H1 (cell line): ENCODE measurements around the gene SLC22A23. TPM values are rescaled to one million over a fixed set of nuclear protein-coding genes. Genes with fewer than 3 reads are reported as not detected.

Source experiments
- CTCF ChIA-PET: fragments of 300-600 bp; sonication (Branson Sonifier 250); formaldehyde crosslinking; loops from one replicate; lab custom pipeline; 2021; ENCODE audit not compliant: partially characterized antibody; lab: Charles Lee
- POLR2A ChIA-PET: fragments of 300-600 bp; sonication (Branson Sonifier 250); formaldehyde crosslinking; loops from one replicate; lab custom pipeline; 2021; ENCODE audit warnings: inconsistent platforms; ENCODE audit not compliant: partially characterized antibody; lab: Charles Lee
- DNase-seq, 2 experiments: peaks; one replicate each; pipeline versions ENCODE4 v3.0.0 to v3.0.0-alpha.2; 2010 to 2022; ENCODE audit warnings: low spot score in 2 of 2, low read depth in 1 of 2, mixed read lengths in 1 of 2
- FAIRE-seq: peaks from 2 replicates; lab custom pipeline; 2011; peaks lifted over from hg19 to GRCh38; lab: Jason Lieb, UNC
- H2AFZ ChIP-seq: 2 replicates; pipeline ENCODE4 v1.8.1; 2012; ENCODE audit warnings: low read length, inconsistent platforms
- H2AK5ac ChIP-seq: 2 replicates; pipeline ENCODE4 v1.6.1; 2013; ENCODE audit warnings: low read depth, low read length
- H2BK120ac ChIP-seq: replicated peaks from 2 replicates; pipeline ENCODE3; 2013; ENCODE audit warnings: low read depth, low read length, inconsistent platforms
- H2BK12ac ChIP-seq: 2 replicates; pipeline ENCODE4 v1.6.1; 2013; ENCODE audit warnings: low read depth, low read length
- H2BK15ac ChIP-seq: 2 replicates; pipeline ENCODE4 v1.6.1; 2013; ENCODE audit warnings: low read length
- H2BK20ac ChIP-seq: 2 replicates; pipeline ENCODE4 v1.6.1; 2013; ENCODE audit warnings: low read length
- H2BK5ac ChIP-seq: 2 replicates; pipeline ENCODE4 v1.6.1; 2013; ENCODE audit warnings: low read depth, low read length
- H3K14ac ChIP-seq: 2 replicates; pipeline ENCODE4 v1.6.1; 2013; ENCODE audit warnings: inconsistent platforms; ENCODE audit not compliant: insufficient read length
- H3K18ac ChIP-seq: 2 replicates; pipeline ENCODE4 v1.6.1; 2013; ENCODE audit warnings: low read length; ENCODE audit errors: extremely low read depth
- H3K23ac ChIP-seq: 2 replicates; pipeline ENCODE4 v1.6.1; 2013; ENCODE audit warnings: inconsistent platforms; ENCODE audit not compliant: insufficient read length
- H3K23me2 ChIP-seq: 2 replicates; pipeline ENCODE4 v1.6.1; 2013; ENCODE audit warnings: low read depth, low read length
- H3K27ac ChIP-seq: 2 replicates; pipeline ENCODE4 v1.6.1; 2011; ENCODE audit warnings: low read depth, low read length, inconsistent platforms
- H3K27me3 ChIP-seq, 4 experiments: replicated peaks in 1 of 4; 1 replicate in 1 of 4; 2 replicates in 3 of 4; pipeline versions ENCODE4 v1.6.1 to v1.8.1; 2011 to 2013; ENCODE audit warnings: low read length in 3 of 4, mild to moderate bottlenecking in 3 of 4, inconsistent platforms in 2 of 4, mixed read lengths in 2 of 4, moderate library complexity in 1 of 4; ENCODE audit not compliant: control insufficient read depth in 3 of 4, insufficient read depth in 3 of 4; ENCODE audit errors: extremely low read depth in 1 of 4
- H3K36me3 ChIP-seq, 4 experiments: 2 replicates each; pipeline versions ENCODE4 v1.6.1 to v1.8.1; 2011 to 2013; ENCODE audit warnings: mild to moderate bottlenecking in 4 of 4, low read length in 3 of 4, moderate library complexity in 2 of 4, control low read depth in 1 of 4, inconsistent platforms in 1 of 4; ENCODE audit not compliant: insufficient read depth in 4 of 4, control insufficient read depth in 2 of 4
- H3K4ac ChIP-seq: replicated peaks from 2 replicates; pipeline ENCODE3; 2013; ENCODE audit warnings: low read length, low read depth, mixed read lengths, inconsistent platforms; ENCODE audit not compliant: insufficient read length
- H3K4me1 ChIP-seq, 4 experiments: replicated peaks in 1 of 4; 1 replicate in 1 of 4; 2 replicates in 3 of 4; pipeline versions ENCODE4 v1.6.1 to v1.8.1; 2011 to 2013; ENCODE audit warnings: low read length in 3 of 4, inconsistent platforms in 2 of 4, mixed read lengths in 1 of 4; ENCODE audit not compliant: insufficient read depth in 4 of 4, control insufficient read depth in 3 of 4
- H3K4me2 ChIP-seq, 2 experiments: 2 replicates each; pipeline versions ENCODE4 v1.6.1 to v1.8.1; 2011 to 2013; ENCODE audit warnings: low read depth in 2 of 2, low read length in 2 of 2, control low read depth in 1 of 2, inconsistent platforms in 1 of 2, mild to moderate bottlenecking in 1 of 2; ENCODE audit not compliant: insufficient read depth in 1 of 2
- H3K4me3 ChIP-seq, 4 experiments: fragments of 200-600, 300-600 bp in 1 of 4; sonication (generic), shearing (Covaris generic), sonication (Bioruptor Twin) in 1 of 4; 2 replicates each; pipeline versions ENCODE4 v1.5.1 to v1.8.1; 2011 to 2016; ENCODE audit warnings: low read length in 4 of 4, low read depth in 3 of 4, control low read depth in 2 of 4, inconsistent platforms in 2 of 4, mild to moderate bottlenecking in 2 of 4, mixed read lengths in 1 of 4, moderate library complexity in 1 of 4; ENCODE audit not compliant: insufficient read depth in 2 of 4; ENCODE audit errors: extremely low read depth in 1 of 4
- H3K56ac ChIP-seq: replicated peaks from 2 replicates; pipeline ENCODE3; 2013; ENCODE audit warnings: low read depth, mild to moderate bottlenecking, mixed read lengths, low read length, inconsistent platforms; ENCODE audit not compliant: insufficient read length
- H3K79me1 ChIP-seq: 2 replicates; pipeline ENCODE4 v1.6.1; 2013; ENCODE audit warnings: low read depth, low read length, control low read depth
- H3K79me2 ChIP-seq, 2 experiments: 2 replicates each; pipeline versions ENCODE4 v1.6.1 to v1.8.1; 2012 to 2013; ENCODE audit warnings: low read length in 2 of 2, mild to moderate bottlenecking in 2 of 2, inconsistent platforms in 1 of 2; ENCODE audit not compliant: insufficient read depth in 2 of 2, control insufficient read depth in 1 of 2
- H3K9ac ChIP-seq, 4 experiments: replicated peaks in 1 of 4; 1 replicate in 1 of 4; 2 replicates in 3 of 4; pipeline versions ENCODE4 v1.6.1 to v1.8.1; 2011 to 2013; ENCODE audit warnings: low read depth in 3 of 4, low read length in 3 of 4, control low read depth in 2 of 4, mild to moderate bottlenecking in 2 of 4, moderate library complexity in 2 of 4, inconsistent platforms in 1 of 4; ENCODE audit errors: extremely low read depth in 1 of 4
- H3K9me3 ChIP-seq, 2 experiments: 2 replicates each; pipeline versions ENCODE4 v1.6.1 to v1.8.1; 2012 to 2013; ENCODE audit warnings: mild to moderate bottlenecking in 2 of 2, moderate library complexity in 2 of 2, control low read depth in 1 of 2, inconsistent platforms in 1 of 2, low read depth in 1 of 2, low read length in 1 of 2, mixed read lengths in 1 of 2; ENCODE audit not compliant: insufficient read depth in 2 of 2
- H4K20me1 ChIP-seq, 2 experiments: replicated peaks in 1 of 2; 2 replicates each; pipeline versions ENCODE3 to v1.8.1; 2011 to 2013; ENCODE audit warnings: inconsistent platforms in 2 of 2, low read length in 2 of 2, mild to moderate bottlenecking in 1 of 2; ENCODE audit not compliant: insufficient read depth in 2 of 2, control insufficient read depth in 1 of 2
- H4K5ac ChIP-seq: 2 replicates; pipeline ENCODE4 v1.6.1; 2013; ENCODE audit warnings: low read length, low read depth, mixed read lengths, inconsistent platforms; ENCODE audit not compliant: insufficient read length
- H4K8ac ChIP-seq: 2 replicates; pipeline ENCODE4 v1.8.0; 2013; ENCODE audit warnings: mild to moderate bottlenecking, moderate library complexity, low read length, inconsistent platforms; ENCODE audit not compliant: insufficient read depth; ENCODE audit errors: extremely low read depth
- H4K91ac ChIP-seq: replicated peaks from 2 replicates; pipeline ENCODE3; 2013; ENCODE audit warnings: low read length, mixed read lengths, inconsistent platforms; ENCODE audit not compliant: insufficient read length
- CEBPB ChIP-seq: IDR thresholded peaks from 2 replicates; pipeline ENCODE4 v1.6.1; 2012; ENCODE audit warnings: low read depth, low read length
- KDM5A ChIP-seq: fragments of 200-600 bp; IDR thresholded peaks from 2 replicates; pipeline ENCODE4 v1.7.1; 2012; ENCODE audit warnings: mild to moderate bottlenecking, low read length, inconsistent platforms, mixed read lengths
- POLR2A ChIP-seq, 2 experiments: IDR thresholded peaks; 1 replicate in 1 of 2; 2 replicates in 1 of 2; pipeline ENCODE4 v1.6.1; 2011; ENCODE audit warnings: low read depth in 2 of 2, low read length in 2 of 2, mild to moderate bottlenecking in 2 of 2; ENCODE audit errors: control extremely low read depth in 1 of 2
- SIRT6 ChIP-seq: IDR thresholded peaks from one replicate; pipeline ENCODE4 v1.7.1; 2012; ENCODE audit warnings: low read length, inconsistent platforms
- SP1 ChIP-seq: IDR thresholded peaks from 2 replicates; pipeline ENCODE4 v1.6.1; 2011; ENCODE audit warnings: low read depth, low read length
- SUZ12 ChIP-seq: fragments of 200-600 bp; sonication (generic); IDR thresholded peaks from 2 replicates; pipeline ENCODE4 v1.6.1; 2012; ENCODE audit warnings: mild to moderate bottlenecking, inconsistent platforms, low read length, moderate library complexity, mixed read lengths
- TCF12 ChIP-seq: IDR thresholded peaks from 2 replicates; pipeline ENCODE4 v1.6.1; 2011; ENCODE audit warnings: low read depth, mild to moderate bottlenecking, low read length
- TEAD4 ChIP-seq: IDR thresholded peaks from 2 replicates; pipeline ENCODE4 v1.6.1; 2012; ENCODE audit warnings: low read depth, low read length, inconsistent platforms, mixed read lengths
- WGBS, 2 experiments: shearing (Covaris generic) in 1 of 2; methylation state at CpG; one replicate each; pipeline versions ENCODE4 v1.1.6 to v1.1.7; 2013 to 2015; ENCODE audit warnings: low lambda C conversion rate in 2 of 2, mixed read lengths in 2 of 2, inconsistent platforms in 1 of 2, low coverage in 1 of 2, missing lambda C conversion rate in 1 of 2; ENCODE audit not compliant: insufficient replicate concordance in 2 of 2, insufficient coverage in 1 of 2, insufficient read length in 1 of 2; ENCODE audit errors: extremely low coverage in 1 of 2, missing lambda C conversion rate in 1 of 2; 5-methylcytosine and 5-hydroxymethylcytosine counted together
- polyA plus RNA-seq, 7 experiments: library from polyadenylated mRNA; depleted of rRNA in 3 of 7; stranded (reverse) in 5 of 7; unstranded in 2 of 7; fragments of >200 nt in 5 of 7; fragments of 200-250 nt in 2 of 7; gene quantifications; 1 replicate in 5 of 7; 2 replicates in 1 of 7; 4 replicates in 1 of 7; pipeline versions ENCODE4 v1.2.1 to v1.2.3, GENCODE V29; 2011 to 2013; ENCODE audit warnings: missing spikeins in 2 of 7, mixed read lengths in 2 of 7
- total RNA-seq: library from RNA; stranded (reverse); fragmentation: NEBNext Ultra II Directional; extraction: Animal tissue kit (Norgen Biotek cat#: 25700); gene quantifications from 2 replicates; pipeline ENCODE4 v1.2.1, GENCODE V29; 2021
- TF ChIP-seq, protein P1 (sequence below): IDR thresholded peaks from 2 replicates; pipeline ENCODE4 v1.6.1; 2011; ENCODE audit warnings: low read depth, mild to moderate bottlenecking, low read length; ENCODE audit not compliant: insufficient read depth
- TF ChIP-seq, protein P2 (sequence below), 3 experiments: IDR thresholded peaks; 1 replicate in 2 of 3; 2 replicates in 1 of 3; pipeline versions ENCODE4 v1.5.1 to v1.6.1; 2011; ENCODE audit warnings: low read length in 3 of 3, mild to moderate bottlenecking in 3 of 3, inconsistent platforms in 2 of 3, low read depth in 1 of 3, moderate library complexity in 1 of 3; ENCODE audit not compliant: insufficient read depth in 1 of 3; ENCODE audit errors: control extremely low read depth in 1 of 3

The SLC22A23 gene
- total and polyA plus RNA-seq, 2 of the 8 experiments (the other 6 are each of a cell fraction or from before 2014, with no cell fraction given): 9.9 to 38.4 TPM

DNA sequence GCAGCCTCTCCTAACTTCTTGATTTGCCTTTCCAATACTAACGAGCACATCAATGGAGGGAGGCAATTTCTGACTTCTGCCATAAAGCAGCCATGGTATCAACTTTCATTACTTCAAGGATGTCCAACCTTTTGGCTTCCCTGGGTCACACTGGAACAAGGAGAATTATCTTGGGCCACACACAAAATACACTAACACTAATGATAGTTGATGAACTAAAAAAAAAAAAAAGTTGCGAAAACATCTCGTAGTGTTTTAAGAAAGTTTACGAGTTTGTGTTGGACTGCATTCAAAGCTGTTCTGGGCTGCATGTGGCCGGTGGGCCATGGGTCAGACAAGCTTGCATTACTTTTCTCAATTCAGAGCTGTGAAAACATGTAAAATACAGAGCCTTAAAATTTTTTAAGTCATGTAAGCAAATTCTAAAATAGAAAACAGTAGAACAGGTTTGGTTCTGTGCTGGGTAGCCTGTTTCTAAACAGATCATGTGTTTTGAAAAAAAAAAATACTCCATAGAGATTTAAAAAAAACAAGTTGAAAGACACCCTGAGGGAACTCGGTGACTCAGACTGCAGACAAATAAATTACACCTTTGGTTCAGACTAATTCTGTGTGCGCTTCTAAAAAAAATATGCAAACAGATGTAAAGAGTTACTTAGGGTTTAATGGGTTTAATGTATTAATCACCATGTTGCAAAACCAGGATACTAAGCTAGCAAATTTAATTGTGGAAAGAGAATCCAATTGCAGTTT lies 43.6 kb upstream of the SLC22A23 start:
- H3K4ac ChIP-seq: no peak overlapping the region
- no peak overlapping the region for H2BK120ac ChIP-seq
- H3K27me3 ChIP-seq: no peaks in the 10 kb centered on the region
- H2BK5ac ChIP-seq: no peak overlapping the region
- H4K8ac ChIP-seq: no peak overlapping the region
- no peak overlapping the region for H2BK15ac ChIP-seq
- no peak overlapping the region for H2BK12ac ChIP-seq
- no peaks in the 10 kb centered on the region for H3K79me1 ChIP-seq
- H3K4me3 ChIP-seq: no peak overlapping the region
- POLR2A ChIA-PET: interaction anchor here (1.8 kb wide), 1 partner anchor 10 kb away, joined by 4 read pairs; no protein-coding TSS in a partner anchor
- no peak for FAIRE-seq
- 87% methylated on average over 7 of the region's 7 CpGs; no CpG with 5 or more reads in 1 of the 2 experiments for WGBS, 2 experiments
- no peak overlapping the region for H3K56ac ChIP-seq
- H3K18ac ChIP-seq: no peak overlapping the region
- DNase-seq: no peak
- CTCF ChIA-PET: interaction anchor here (0.6 to 3.1 kb wide), 9 partner anchors 10 to 409 kb away, joined by 3 to 10 read pairs (median 3); partner anchors contain the start of gene FAM50B
- H3K27ac ChIP-seq: no peak overlapping the region
- H2BK20ac ChIP-seq: no peak overlapping the region
- no peaks in the 10 kb centered on the region; a peak in 1 of 4 replicates for H3K9me3 ChIP-seq
- no peak overlapping the region for H3K23ac ChIP-seq
- H3K36me3 ChIP-seq: no peaks in the 10 kb centered on the region
- H3K4me2 ChIP-seq: no peak overlapping the region
- H3K79me2 ChIP-seq: no peaks in the 10 kb centered on the region
- H4K91ac ChIP-seq: no peak overlapping the region
- no peak overlapping the region for H4K5ac ChIP-seq
- no peak overlapping the region for H2AK5ac ChIP-seq
- H3K14ac ChIP-seq: no peak overlapping the region
- no peak overlapping the region for H3K9ac ChIP-seq
- H3K4me1 ChIP-seq: peaks cover 0 to 6% (median 2%) of the 10 kb centered on the region in 4 experiments; a peak in 3 of 7 replicates
- H3K23me2 ChIP-seq: no peaks in the 10 kb centered on the region
- H2AFZ ChIP-seq: no peak overlapping the region
- H4K20me1 ChIP-seq: no peaks in the 10 kb centered on the region
- TF ChIP-seq, protein P1, sequence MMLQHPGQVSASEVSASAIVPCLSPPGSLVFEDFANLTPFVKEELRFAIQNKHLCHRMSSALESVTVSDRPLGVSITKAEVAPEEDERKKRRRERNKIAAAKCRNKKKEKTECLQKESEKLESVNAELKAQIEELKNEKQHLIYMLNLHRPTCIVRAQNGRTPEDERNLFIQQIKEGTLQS: no peak
- TF ChIP-seq TEAD4: no peak
- TF ChIP-seq, protein P2, sequence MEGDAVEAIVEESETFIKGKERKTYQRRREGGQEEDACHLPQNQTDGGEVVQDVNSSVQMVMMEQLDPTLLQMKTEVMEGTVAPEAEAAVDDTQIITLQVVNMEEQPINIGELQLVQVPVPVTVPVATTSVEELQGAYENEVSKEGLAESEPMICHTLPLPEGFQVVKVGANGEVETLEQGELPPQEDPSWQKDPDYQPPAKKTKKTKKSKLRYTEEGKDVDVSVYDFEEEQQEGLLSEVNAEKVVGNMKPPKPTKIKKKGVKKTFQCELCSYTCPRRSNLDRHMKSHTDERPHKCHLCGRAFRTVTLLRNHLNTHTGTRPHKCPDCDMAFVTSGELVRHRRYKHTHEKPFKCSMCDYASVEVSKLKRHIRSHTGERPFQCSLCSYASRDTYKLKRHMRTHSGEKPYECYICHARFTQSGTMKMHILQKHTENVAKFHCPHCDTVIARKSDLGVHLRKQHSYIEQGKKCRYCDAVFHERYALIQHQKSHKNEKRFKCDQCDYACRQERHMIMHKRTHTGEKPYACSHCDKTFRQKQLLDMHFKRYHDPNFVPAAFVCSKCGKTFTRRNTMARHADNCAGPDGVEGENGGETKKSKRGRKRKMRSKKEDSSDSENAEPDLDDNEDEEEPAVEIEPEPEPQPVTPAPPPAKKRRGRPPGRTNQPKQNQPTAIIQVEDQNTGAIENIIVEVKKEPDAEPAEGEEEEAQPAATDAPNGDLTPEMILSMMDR (IDR thresholded peaks at IDR 0.05; ENCODE audit: control extremely low read depth in 1 of 3, insufficient read depth in 1 of 3, low read depth in 1 of 3, low read length in 3 of 3): no peak
- no peak for TF ChIP-seq POLR2A (IDR thresholded peaks at IDR 0.05; ENCODE audit: control extremely low read depth in 1 of 2, low read depth in 2 of 2, low read length in 2 of 2)
- TF ChIP-seq KDM5A: no peak
- no peak for TF ChIP-seq SP1
- no peak for TF ChIP-seq CEBPB
- no peak for TF ChIP-seq SUZ12
- no peak for TF ChIP-seq TCF12
- TF ChIP-seq SIRT6: no peak
